Renal cortex interstitium (tissue), 11 donors: ENCODE results near the gene FTCD. TPM values are rescaled to one million over a fixed set of nuclear protein-coding genes. Genes with fewer than 3 reads are reported as not detected.

Experiments used
- DNase-seq, 11 donors: peaks; one replicate each; pipeline ENCODE4 v3.0.0-alpha.2; 2013; ENCODE audit warnings: low read depth in 9 of 11, low spot score in 4 of 11; ENCODE audit errors: extremely low read depth in 1 of 11
- polyA plus RNA-seq, 3 donors: library from polyadenylated mRNA; unstranded; fragments of 120-200 nt; gene quantifications; one replicate each; pipeline ENCODE4 v1.2.1, GENCODE V29; 2013; ENCODE audit not compliant: insufficient read length in 3 of 3

The FTCD gene
- polyA plus RNA-seq, 3 donors, result 25.4 to 49.8 (median 39.2) TPM

- DNase-seq, result no peak
These were observed 35.6 kb downstream of the FTCD start for GRCh38 chr21:46119637-46120271.

GRCh38 chr21:46119144-46119636, 36.2 kb downstream of the FTCD start:
- no peak for DNase-seq

DNA sequence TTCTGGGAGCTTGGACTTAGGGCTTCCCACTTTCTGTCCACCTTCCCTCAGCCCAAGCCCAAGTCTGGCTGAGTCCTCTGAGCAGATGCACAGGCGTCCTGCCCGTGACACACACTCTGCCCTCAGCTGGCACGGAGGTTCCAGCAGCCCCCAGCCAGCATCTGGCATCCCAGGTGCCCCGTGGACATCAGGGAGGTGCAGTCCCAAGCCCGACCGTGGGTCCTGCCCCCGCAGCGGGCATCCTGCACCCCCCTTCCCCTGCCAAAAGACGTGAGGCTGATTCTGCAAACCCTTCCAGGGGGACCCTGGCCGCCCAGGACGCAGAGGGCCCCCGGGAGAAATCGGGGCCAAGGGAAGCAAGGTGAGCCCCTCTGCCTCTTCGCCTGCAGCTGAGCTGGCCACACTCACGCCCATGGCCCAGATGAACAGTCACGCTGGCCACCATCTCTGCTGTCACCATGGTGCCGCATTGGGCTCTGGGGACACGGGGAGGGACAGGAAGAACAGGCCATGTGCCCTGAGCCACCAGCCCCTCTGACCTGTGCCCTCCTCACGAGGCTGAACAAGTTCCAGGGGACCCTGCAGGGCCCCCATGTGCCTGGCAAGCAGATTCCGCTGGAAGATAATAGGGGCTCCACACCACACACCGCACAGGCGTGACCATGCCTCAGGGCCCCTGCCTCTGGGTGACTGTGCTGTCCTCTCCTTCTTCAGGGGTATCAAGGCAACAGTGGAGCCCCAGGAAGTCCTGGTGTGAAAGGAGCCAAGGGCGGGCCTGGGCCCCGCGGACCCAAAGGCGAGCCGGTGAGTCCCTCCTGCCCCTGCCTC, 36.8 kb downstream of the FTCD start:
- no peak for DNase-seq

DNA sequence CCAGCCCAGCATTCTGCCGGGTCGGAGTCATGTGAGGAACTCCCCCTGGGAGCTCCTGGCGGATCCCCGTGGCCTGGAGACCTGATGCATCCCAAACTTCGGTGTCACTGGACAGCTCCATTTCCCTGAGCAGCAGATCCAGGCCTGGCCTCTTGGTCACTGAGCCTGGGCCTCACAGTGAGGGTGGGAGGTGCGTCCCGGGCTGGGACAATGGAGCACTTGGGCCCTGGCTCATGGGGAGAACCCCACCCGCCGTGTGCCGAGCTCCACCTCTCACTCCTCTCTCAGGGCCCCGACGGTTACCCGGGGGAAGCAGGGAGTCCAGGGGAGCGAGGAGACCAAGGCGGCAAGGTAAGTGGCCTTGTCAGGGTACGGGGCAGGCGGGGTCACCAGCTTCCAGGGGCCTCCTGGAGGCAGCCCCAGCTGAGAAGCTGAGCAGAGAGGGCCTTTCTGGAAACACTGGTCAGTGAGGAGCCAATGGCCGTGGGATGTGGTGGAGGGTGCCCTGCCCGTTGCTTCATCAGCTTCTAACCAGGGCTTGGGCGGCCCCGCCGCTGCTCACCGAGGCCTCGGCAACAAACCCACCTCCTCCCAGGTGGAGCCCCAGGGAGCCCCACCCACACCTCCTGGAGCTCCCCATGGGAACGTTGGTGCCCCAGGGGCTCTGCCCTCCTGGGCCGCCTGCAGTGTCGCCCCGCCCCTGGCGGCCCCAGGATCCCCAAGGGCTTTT, 37.6 kb downstream of the FTCD start:
- DNase-seq, result no peak

GRCh38 chr21:46116776-46117585, 38.4 kb downstream of the FTCD start:
- DNase-seq, result no peak

DNA sequence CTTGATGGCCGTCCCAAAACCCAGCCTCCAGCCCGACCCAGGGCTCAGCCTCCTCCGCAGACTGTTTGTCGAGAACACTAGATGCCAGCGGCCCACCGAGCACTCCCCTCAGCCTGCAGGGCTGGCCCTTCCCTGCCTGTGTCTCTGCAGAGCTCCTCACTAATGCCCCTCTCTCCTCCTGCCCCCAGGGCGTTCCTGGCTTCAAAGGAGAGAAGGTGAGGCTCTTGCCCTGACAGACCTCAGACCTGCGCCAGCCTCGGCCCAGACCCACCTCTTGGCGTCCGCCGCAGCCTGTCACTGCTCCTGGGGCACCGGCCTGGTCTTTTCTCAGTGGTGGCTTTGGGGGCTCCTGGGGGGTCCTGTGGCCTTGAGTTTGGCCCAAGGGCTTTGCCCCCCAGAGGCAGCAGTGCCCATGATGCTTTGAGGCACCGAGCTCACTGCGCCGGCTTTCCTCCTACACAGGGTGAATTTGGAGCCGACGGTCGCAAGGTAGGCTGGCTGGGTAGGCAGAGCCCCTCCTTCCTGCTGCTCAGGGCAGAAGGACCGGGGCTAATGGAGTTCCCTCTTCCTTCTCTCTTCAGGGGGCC, 39.1 kb downstream of the FTCD start:
- no peak for DNase-seq

DNA sequence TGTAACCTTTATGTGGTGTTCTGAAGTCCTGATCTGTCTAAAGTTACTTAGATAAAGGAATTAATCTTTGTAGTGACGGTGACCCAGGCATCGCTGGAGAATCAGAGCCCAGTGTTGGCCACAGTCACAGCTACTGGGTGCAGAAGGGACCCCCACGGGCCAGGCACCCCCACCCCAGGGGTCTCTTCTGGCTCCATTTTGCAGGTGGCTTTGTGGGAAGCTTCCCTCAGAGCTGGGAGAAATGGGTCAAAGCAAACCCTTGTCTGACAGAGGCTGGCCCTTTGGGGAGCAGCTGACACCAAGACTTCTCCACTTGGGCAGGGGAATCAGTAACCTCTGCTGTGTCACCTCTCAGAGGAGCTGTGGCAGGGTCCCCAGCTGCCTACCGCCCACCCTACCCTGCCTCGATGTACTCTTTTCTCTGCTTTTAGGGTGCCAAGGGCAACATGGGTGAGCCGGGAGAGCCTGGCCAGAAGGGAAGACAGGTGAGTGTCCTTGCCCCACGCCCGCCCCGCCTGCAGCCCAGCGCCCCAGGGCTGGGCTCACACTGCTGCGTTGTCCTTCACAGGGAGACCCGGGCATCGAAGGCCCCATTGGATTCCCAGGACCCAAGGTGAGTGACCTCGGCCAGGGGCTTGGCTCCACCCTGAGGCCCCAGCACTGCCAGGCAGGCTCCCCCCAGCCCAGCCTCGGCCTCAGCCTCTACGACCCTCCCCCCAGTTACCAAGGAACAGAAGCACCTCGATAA, 39.8 kb downstream of the FTCD start:
- DNase-seq, result no peak

- no peak for DNase-seq
These were observed 40.4 kb downstream of the FTCD start for GRCh38 chr21:46114963-46115362.

DNA sequence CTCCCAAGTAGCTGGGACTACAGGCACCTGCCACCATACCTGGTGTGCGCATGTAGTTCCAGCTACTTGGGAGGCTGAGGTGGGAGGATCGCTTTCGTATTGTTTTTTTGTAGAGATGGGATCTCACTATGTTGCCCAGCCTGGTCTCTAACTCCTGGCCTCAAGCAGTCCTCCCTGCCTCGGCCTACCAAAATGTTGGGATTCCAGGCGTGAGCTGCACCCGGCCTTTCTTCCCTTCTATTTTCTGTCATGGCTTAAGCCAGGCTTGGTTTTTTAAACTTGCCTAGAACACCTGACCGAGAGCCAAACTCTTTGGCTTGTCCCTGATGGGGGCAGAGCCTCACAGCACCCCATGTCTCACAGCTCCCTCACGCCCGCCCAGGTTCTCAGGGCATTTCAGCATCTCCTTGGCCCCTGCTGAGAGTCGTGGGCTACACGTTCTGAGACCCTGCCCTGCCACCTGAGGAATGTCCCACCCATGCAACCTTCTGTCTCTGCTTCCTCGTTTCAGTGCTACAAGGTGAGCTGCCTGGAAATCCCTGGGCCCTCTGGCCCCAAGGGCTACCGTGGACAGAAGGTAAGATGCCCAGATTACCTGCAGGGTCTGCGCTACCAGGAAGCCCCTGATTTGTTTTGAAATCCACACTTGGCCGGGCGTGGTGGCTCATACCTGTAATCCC, 41.7 kb downstream of the FTCD start:
- DNase-seq, result no peak

DNA sequence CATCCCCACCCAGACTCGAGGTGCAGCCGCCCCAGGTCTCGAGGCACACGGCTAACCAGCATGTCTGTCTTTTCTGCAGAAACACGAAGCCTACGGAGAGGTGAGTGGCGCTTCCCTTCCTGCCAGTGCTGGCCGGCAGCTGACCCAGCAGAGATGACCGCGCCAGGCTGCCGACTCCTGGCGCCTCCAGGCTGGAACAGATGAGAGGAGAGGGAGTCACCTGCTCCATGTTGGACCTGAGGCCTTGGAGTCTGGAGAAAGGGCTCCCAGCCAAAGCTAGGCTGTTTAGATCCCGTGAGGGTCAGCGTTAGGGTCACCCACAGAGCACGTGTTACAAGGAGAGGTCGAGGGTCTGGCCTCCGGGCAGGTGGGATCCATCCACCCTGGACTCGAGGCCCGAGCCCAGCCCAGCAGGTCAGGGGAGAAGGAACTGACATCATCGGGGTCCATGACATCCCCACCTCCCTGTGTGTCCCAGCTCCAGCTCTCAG, 42.6 kb downstream of the FTCD start:
- no peak for DNase-seq

GRCh38 chr21:46111857-46112724, 43.3 kb downstream of the FTCD start:
- DNase-seq, result no peak

GRCh38 chr21:46111193-46111571, 44.2 kb downstream of the FTCD start:
- no peak for DNase-seq

GRCh38 chr21:46110499-46111192, 44.7 kb downstream of the FTCD start:
- no peak for DNase-seq

GRCh38 chr21:46109313-46110221, 45.8 kb downstream of the FTCD start:
- no peak for DNase-seq

GRCh38 chr21:46108827-46109312, 46.5 kb downstream of the FTCD start:
- DNase-seq, result no peak
